ELF-1 (cell line): ENCODE data around the gene MEMO1.
A peak's percentile ranks its signal among the peaks of the same experiment; 100 is the strongest.
"Not testable (repeated sequence)": the region's sequence is repeated elsewhere in the genome, so short reads cannot be mapped to it uniquely, and the experiment has no call there.

Source experiments
- DNase-seq: peaks from one replicate; pipeline ENCODE4 v3.0.0-alpha.2; 2016; ENCODE audit warnings: low read depth, low spot score

The MEMO1 gene

GRCh38 chr2:32010670-32011484 is at the start of gene MEMO1:
MEMO1 (minus strand) TSS chr2:32011008; CDS start chr2:32010247, 761 bp downstream.
- peak; percentile 96 for DNase-seq

DNA sequence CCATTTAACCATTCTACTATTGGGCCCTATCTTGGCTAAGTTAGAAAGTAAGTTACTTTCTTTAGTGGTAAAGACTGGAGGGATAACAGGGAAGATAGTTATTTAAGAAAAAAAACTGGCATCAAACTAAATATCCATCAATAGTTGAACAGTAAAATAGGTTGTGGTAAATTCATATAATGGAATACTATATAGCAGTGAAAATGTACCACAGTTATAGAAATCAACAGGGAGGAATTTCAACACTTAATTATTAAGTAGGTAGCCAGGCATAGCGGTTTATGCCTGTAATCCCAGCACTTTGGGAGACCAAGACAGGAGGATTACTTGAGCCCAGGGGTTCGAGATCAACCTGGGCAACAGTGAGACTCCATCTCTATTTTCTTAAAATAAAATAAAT is 49.5 kb upstream of the MEMO1 start:
- DNase-seq = no peak

DNA sequence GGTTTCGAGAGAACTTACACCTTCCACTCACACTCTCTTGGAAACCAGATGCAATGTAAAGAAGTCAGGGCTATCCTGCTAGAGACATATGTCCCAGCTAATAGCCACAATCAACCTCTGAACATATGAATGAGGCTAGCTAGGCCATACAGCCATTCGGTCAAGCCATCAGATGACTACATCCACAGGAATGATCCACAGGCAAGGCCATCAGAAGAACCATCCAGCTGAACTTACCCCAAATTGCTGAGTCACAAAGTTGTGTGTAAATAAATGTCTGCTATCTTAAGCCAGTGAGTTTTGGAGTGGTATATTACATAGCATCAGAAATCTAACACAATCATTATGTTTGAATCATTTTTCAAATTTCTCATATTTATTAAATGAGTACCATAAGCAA is 47.3 kb upstream of the MEMO1 start:
- no peak for DNase-seq

GRCh38 chr2:32054583-32054982 is 43.8 kb upstream of the MEMO1 start:
- not testable (repeated sequence) for DNase-seq

DNA sequence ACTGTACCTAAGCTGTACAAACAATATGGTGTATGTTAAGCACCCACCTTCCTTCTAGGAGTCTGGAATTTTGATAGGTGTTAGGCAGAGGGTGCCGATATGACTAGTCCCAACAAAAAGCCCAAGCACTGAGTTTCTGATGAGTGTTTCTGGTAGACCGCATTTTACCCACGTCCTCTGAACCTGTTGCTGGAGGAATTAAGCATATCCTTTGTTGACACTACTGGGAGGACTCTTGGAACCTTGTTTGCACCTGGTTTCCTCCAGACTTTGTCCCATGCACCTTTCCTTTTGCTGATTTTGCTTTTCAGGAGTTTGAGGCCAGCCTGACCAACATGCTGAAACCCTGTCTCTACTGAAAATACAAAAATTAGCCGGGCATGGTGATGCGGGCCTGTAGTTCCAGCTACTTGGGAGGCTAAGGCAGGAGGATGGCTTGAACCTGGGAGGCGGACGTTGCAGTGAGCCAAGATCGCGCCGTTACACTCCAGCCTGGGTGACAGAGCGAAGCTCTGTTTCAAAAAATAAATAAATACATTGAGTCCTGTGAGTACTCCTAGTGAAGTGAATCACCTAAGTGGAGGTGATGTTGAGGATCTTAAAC is 41.1 kb upstream of the MEMO1 start:
- DNase-seq = no peak

DNA sequence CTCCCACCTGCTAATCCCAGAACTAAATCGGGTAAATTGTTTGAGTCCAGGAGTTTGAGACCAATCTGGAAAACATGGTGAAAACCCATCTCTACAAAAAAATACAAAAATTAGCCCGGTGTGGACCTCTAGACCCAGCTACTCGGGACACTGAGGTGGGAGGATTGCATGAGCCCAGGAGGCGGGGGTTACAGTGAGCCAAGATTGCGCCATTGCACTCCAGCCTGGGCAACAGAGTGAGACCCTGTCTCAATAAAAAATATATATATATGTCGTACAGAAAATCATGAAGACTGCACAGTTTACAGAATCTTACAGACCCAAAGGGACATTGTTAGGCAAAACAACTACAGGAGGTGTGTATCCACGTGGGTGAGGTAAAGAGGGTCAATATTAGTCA is 32.8 kb upstream of the MEMO1 start:
- no peak for DNase-seq

DNA sequence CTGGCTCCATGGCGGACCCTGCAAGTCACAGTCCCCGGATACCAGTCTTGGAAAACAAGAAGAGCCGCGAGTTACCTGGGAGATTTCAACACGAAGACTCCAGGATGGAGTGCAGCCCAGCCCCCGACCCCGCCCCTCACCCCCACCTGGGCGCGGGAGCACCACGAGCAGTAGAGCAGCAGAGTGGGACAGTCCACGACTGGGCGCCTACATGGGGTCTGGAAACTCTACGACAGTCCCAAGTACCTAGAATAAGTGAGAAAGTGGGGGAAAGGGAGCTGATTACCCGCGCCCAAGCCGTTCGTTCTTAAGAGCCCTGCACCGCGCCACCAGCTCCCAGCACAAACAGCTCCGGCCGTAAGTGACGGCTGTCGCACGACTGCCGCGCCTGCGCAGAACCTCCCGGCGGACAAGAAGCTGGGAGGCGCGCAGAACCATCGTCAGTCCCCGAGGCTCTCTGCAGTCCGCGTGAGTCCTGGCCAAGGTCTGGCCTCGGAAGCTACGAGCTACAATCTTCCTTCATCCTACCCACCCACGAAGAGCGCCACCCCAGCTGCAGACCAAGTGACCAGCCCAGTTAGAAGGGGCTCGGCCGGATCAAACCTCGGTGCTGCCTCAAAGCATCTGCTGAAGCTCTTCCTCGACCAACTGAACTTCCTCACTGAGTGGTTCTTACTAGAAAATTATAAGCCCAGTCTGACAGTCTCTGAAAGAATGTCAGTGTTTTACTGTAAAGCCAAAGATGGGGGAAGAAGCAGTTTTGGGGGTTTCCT is 28.8 kb upstream of the MEMO1 start, which contains the start of gene DPY30:
Gene DPY30 (minus strand): TSS at position 359 of the 773 bp plus-strand sequence. CDS start 349 bp downstream, at position 10.
- DNase-seq = peak; percentile 97

GRCh38 chr2:32034198-32034887 is 23.5 kb upstream of the MEMO1 start:
- DNase-seq = not testable (repeated sequence)

DNA sequence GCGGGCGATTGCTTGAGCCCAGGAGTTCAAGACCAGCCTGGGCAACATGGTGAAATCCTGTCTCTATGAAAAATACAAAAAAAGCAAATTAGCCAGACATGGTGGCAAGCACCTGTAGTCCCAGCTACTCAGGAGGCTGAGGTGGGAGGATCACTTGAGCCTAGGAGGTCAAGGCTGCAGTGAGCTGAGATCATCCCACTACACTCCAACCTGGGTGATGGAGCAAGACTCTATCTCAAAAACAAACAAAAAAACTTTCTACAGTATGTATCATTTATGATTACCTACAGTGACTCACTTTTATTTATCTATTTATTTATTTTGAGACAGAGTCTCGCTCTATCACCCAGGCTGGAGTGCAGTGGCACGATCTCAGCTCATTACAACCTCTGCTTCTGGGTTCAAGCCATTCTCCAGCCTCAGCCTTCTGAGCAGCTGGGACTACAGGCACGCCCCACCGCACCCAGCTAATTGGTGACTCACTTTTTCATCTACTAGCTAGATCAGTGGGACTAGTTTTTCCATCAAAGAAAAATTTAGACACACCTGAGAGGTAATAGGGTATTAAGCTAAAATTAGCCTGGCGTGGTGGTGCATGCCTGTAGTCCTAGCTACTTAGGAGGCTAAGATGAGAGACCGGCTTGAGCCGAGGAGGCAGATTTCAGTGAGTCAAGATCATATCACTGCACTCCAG is 8.1 kb upstream of the MEMO1 start:
- not testable (repeated sequence) for DNase-seq

- no peak for DNase-seq
These were observed 2.1 kb upstream of the MEMO1 start for GRCh38 chr2:32012872-32013271.

DNA sequence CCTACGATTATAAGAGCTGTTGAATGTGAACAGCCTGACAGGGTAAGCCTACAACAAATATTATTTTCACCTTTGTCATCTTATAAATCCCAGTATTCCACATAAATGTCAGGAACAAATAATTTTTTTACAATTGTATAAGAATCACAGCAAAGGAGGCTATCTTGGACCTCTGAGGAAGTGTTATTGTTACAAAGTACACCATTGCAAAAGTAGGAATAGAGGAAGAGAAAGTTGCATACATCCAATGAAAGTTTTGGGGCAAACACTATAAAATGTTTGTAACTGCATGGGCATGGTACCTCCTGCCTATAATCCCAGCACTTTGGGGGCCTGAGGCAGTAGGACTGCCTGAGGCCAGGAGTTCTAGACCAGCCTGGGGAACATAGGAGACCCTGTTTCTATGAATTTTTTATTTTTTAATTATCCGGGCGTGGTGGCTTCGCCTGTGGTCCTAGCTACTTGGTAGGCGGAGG is 715 bp upstream of the MEMO1 start:
- peak; percentile 9 for DNase-seq

- DNase-seq = peak; percentile 42
These were observed 533 bp downstream of the MEMO1 start for GRCh38 chr2:32010280-32010669.

- DNase-seq = peak; percentile 30
These were observed 1.1 kb downstream of the MEMO1 start for GRCh38 chr2:32009516-32010256.

DNA sequence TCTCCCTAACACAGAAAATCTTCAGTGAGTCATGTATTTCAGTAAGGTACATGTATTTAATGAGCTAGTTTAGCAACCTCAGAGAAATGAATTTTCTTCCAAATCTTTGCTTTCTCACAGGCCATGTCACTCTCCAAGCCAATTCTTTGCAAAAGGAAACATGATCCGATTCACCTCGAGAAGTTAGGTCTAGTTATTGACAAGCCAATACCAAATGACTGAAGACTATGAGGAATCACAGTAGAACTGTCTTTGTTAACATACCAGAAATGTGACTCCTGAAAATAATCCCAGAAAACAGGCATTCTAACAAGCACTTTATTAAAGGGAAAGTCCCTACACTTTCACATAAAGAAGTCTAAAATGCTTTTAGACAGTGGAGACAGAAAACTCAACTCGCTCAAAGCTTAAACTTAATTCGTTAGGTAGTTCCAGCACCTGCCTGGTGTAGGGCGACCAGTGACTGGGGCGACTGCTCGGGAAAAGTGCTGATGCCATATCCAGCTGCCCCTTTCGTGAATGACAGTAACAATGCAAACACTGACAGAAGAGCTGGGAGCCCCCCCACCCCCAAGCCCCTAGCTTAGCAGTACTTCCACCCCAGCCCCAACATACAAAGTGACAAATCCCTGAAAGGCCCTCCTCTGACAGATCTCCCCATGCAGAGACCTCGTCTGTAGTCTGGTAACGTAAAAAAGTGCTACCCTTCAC is 1.8 kb downstream of the MEMO1 start:
- peak; percentile 15 for DNase-seq

- DNase-seq = no peak
These were observed 3.8 kb downstream of the MEMO1 start for GRCh38 chr2:32007121-32007391.

DNA sequence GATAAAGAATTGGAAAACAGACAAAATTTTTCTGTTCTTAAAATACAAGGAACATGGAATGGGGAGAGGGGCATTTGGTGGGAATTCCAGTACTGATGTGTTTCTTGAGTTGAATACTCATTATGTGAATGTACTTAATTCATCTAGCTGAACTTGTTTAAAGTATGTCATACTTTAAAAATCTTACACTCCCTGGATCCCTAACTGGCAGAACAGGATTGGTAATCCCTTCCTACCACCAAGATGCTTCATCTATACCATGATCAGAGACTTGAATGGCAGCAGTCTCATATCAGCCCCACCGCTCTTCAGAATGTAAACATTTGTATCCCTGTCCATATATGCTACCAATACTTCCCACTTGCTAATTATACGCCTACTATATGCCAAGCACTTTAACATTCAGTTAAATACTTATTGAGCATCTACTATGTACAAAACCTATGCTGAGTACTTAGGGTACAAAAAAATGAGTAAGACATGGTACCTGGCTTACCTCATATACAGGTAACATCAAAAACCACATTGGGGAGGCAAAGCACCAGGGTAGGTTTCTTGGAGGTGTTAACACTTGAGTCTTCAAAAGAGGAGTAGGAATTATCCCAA is 5.3 kb downstream of the MEMO1 start:
- no peak for DNase-seq

- DNase-seq = no peak
These were observed 7.0 kb downstream of the MEMO1 start for GRCh38 chr2:32003791-32004190.

GRCh38 chr2:32002406-32002805 is 8.4 kb downstream of the MEMO1 start:
- DNase-seq = no peak

DNA sequence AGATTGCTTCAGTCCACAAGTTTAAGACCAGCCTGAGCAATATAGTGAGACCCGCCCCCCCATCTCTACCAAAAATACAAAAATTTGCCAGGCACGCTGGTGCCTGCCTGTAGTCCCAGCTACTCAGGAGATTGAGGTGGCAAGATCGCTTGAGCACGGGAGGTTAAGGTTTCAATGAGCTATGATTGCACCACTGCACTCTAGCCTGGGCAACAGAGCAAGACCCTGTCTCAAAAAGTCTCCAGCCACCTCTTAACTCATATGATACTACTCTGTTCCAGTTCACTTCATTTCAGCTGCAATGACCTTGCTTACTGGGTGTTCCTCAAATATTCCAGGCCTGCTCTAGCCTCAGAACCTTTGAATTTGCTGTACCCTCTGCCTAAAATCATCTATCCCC is 11.4 kb downstream of the MEMO1 start:
- DNase-seq = no peak
